IMR-90 (cell line): ENCODE data around the gene STAT4. TPM values are rescaled to one million over a fixed set of nuclear protein-coding genes. Genes with fewer than 3 reads are reported as not detected.

ENCODE experiments used
- ATAC-seq: fragments of 200-7000 bp; cut with Tn5 transposase; 2 replicates; pipeline ENCODE4 v1.9.1; 2020; ENCODE audit warnings: low read depth, mild to moderate bottlenecking, moderate library complexity
- BruUV-seq: library from RNA; stranded (reverse); fragments of 400-500 nt; replicated peaks from 2 replicates; lab custom pipeline; 2021; lab: Mats Ljungman, UMichigan
- CTCF ChIA-PET: fragments of 300-600 bp; formaldehyde crosslinking; extraction: SDS; loops from one replicate; lab custom pipeline; 2021; ENCODE audit warnings: antibody characterized with exemption; lab: Yijun Ruan, JAX
- POLR2A ChIA-PET: fragments of 300-600 bp; sonication (Branson Sonifier 250); formaldehyde crosslinking; loops from one replicate; lab custom pipeline; 2022; ENCODE audit warnings: antibody characterized with exemption; ENCODE audit not compliant: unreplicated experiment; lab: Charles Lee
- DNase-seq: peaks from one replicate; pipeline ENCODE4 v3.0.0; 2013
- H2AFZ ChIP-seq: replicated peaks from 2 replicates; pipeline ENCODE3; 2013; ENCODE audit warnings: low read length, mild to moderate bottlenecking; ENCODE audit not compliant: poor library complexity
- H2AK5ac ChIP-seq: 2 replicates; pipeline ENCODE4 v1.6.1; 2013; ENCODE audit warnings: low read depth, low read length, inconsistent platforms
- H2AK9ac ChIP-seq: replicated peaks from 2 replicates; pipeline ENCODE3; 2013; ENCODE audit warnings: mild to moderate bottlenecking, low read depth, low read length, moderate library complexity; ENCODE audit not compliant: poor library complexity
- H2BK120ac ChIP-seq: 2 replicates; pipeline ENCODE4 v1.6.1; 2013; ENCODE audit warnings: low read depth, low read length, inconsistent platforms
- H2BK15ac ChIP-seq: 3 replicates; pipeline ENCODE4 v1.6.1; 2013; ENCODE audit warnings: low read depth, low read length, inconsistent platforms
- H2BK20ac ChIP-seq: 2 replicates; pipeline ENCODE4 v1.6.1; 2013; ENCODE audit warnings: low read depth, mild to moderate bottlenecking, inconsistent platforms, low read length, moderate library complexity
- H2BK5ac ChIP-seq: 2 replicates; pipeline ENCODE4 v1.6.1; 2013; ENCODE audit warnings: mild to moderate bottlenecking, low read depth, low read length, inconsistent platforms; ENCODE audit not compliant: poor library complexity, severe bottlenecking
- H3K14ac ChIP-seq: replicated peaks from 2 replicates; pipeline ENCODE4 v1.6.1; 2013; ENCODE audit warnings: low read depth, low read length, inconsistent platforms
- H3K18ac ChIP-seq: 2 replicates; pipeline ENCODE4 v1.6.1; 2013; ENCODE audit warnings: low read depth, low read length, control low read depth
- H3K23ac ChIP-seq: 2 replicates; pipeline ENCODE4 v1.6.1; 2013; ENCODE audit warnings: low read depth, low read length, inconsistent platforms
- H3K27ac ChIP-seq: 2 replicates; pipeline ENCODE4 v1.5.1; 2013; ENCODE audit warnings: mild to moderate bottlenecking, control low read depth, low read length; ENCODE audit not compliant: insufficient read depth
- H3K27me3 ChIP-seq: 2 replicates; pipeline ENCODE4 v1.6.1; 2013; ENCODE audit warnings: low read length; ENCODE audit not compliant: control insufficient read depth, insufficient read depth
- H3K36me3 ChIP-seq: 2 replicates; pipeline ENCODE4 v1.6.1; 2013; ENCODE audit warnings: low read length, mixed read lengths; ENCODE audit not compliant: control insufficient read depth, insufficient read depth
- H3K4ac ChIP-seq: 2 replicates; pipeline ENCODE4 v1.6.1; 2013; ENCODE audit warnings: low read depth, low read length, inconsistent platforms
- H3K4me1 ChIP-seq: 2 replicates; pipeline ENCODE4 v1.6.1; 2013; ENCODE audit warnings: low read length, mixed read lengths; ENCODE audit not compliant: control insufficient read depth, insufficient read depth
- H3K4me2 ChIP-seq: 2 replicates; pipeline ENCODE4 v1.6.1; 2013; ENCODE audit warnings: low read depth, mild to moderate bottlenecking, control low read depth, low read length, moderate library complexity
- H3K4me3 ChIP-seq: 2 replicates; pipeline ENCODE4 v1.5.1; 2013; ENCODE audit warnings: low read depth, mild to moderate bottlenecking, control low read depth, low read length, moderate library complexity; ENCODE audit not compliant: insufficient read depth
- H3K56ac ChIP-seq: 2 replicates; pipeline ENCODE4 v1.6.1; 2013; ENCODE audit warnings: low read length, inconsistent platforms; ENCODE audit not compliant: insufficient read depth; ENCODE audit errors: extremely low read depth
- H3K79me1 ChIP-seq, 2 experiments: 2 replicates each; pipeline ENCODE4 v1.6.1; 2013; ENCODE audit warnings: low read length in 2 of 2, inconsistent platforms in 1 of 2, low read depth in 1 of 2
- H3K9ac ChIP-seq: 2 replicates; pipeline ENCODE4 v1.6.1; 2013; ENCODE audit warnings: low read depth, low read length, control low read depth
- H3K9me1 ChIP-seq: 2 replicates; pipeline ENCODE4 v1.6.1; 2013; ENCODE audit warnings: low read length, inconsistent platforms; ENCODE audit not compliant: insufficient read depth
- H3K9me3 ChIP-seq: 2 replicates; pipeline ENCODE4 v1.6.1; 2013; ENCODE audit warnings: low read length; ENCODE audit not compliant: control insufficient read depth, insufficient read depth
- H4K20me1 ChIP-seq: 2 replicates; pipeline ENCODE4 v1.6.1; 2013; ENCODE audit warnings: low read length, inconsistent platforms; ENCODE audit not compliant: insufficient read depth
- H4K5ac ChIP-seq: 2 replicates; pipeline ENCODE4 v1.6.1; 2013; ENCODE audit warnings: mild to moderate bottlenecking, low read depth, low read length, control low read depth
- H4K8ac ChIP-seq, 2 experiments: 2 replicates each; pipeline ENCODE4 v1.6.1; 2013; ENCODE audit warnings: low read depth in 2 of 2, low read length in 2 of 2, control low read depth in 1 of 2, inconsistent platforms in 1 of 2
- H4K91ac ChIP-seq: 2 replicates; pipeline ENCODE4 v1.6.1; 2013; ENCODE audit warnings: low read depth, low read length, inconsistent platforms; ENCODE audit not compliant: insufficient read depth
- MAFK ChIP-seq: IDR thresholded peaks from 2 replicates; pipeline ENCODE4 v1.6.1; 2012; ENCODE audit warnings: low read depth, low read length, improper control_type of control experiment
- MAZ ChIP-seq: IDR thresholded peaks from 2 replicates; pipeline ENCODE4 v1.6.1; 2012; ENCODE audit warnings: low read depth, mild to moderate bottlenecking, low read length, improper control_type of control experiment, moderate library complexity, borderline replicate concordance
- WGBS, 2 experiments: methylation state at CpG; one replicate each; pipeline versions ENCODE4 v1.1.5 to v1.1.7; 2013; ENCODE audit warnings: missing lambda C conversion rate in 2 of 2; ENCODE audit not compliant: insufficient read length in 1 of 2; ENCODE audit errors: extremely low coverage in 2 of 2; 5-methylcytosine and 5-hydroxymethylcytosine counted together
- dilution Hi-C: fragments of 300-500 bp; cut with HindIII; formaldehyde crosslinking; loops from one replicate; pipeline ENCODE4 v1.14.3; 2018; ENCODE audit warnings: low sequenced_read_pairs; ENCODE audit not compliant: unreplicated experiment
- in situ Hi-C: fragments of 300-500 bp; cut with MboI; formaldehyde crosslinking; loops from 3 replicates; pipeline ENCODE4 v1.14.3; 2019; ENCODE audit warnings: low sequenced_read_pairs, inconsistent platforms, mixed read lengths
- intact Hi-C: fragments of 100-400 bp; cut with micrococcal nuclease; formaldehyde crosslinking; loops from 2 replicates; pipeline ENCODE4 v1.10.0; 2022
- polyA plus RNA-seq, 3 experiments: library from polyadenylated mRNA; depleted of rRNA; stranded (reverse); fragments of >200 nt; gene quantifications; 2 replicates each; pipeline ENCODE4 v1.2.3, GENCODE V29; 2012; ENCODE audit warnings: low replicate concordance in 1 of 3
- total RNA-seq: library from RNA; depleted of rRNA; stranded (reverse); fragments of >200 nt; gene quantifications from 2 replicates; pipeline ENCODE4 v1.2.3, GENCODE V29; 2012

The STAT4 gene
- total and polyA plus RNA-seq, 2 of the 4 experiments (the other 2 are of a cell fraction) = 0.36 to 0.48 TPM

GRCh38 chr2:191015239-191015638, 135.6 kb downstream of the STAT4 start:
- Histone ChIP-seq H4K91ac (no peak overlapping the region), H2BK15ac (no peak overlapping the region; the same call in 2 of the 3 replicates), H2AK9ac (no peak overlapping the region), H3K27ac (no peak overlapping the region), H3K36me3 (peaks cover 7% of the 10 kb centered on the region; the same call in 1 of the 2 replicates), H2AFZ (no peak overlapping the region), H3K14ac (0 out of 2 replicates have a peak overlapping the region, but pooled peaks have one; percentile 97), H3K4me2 (no peak overlapping the region), H3K9me3 (no peaks in the 10 kb centered on the region), H3K9me1 (peaks cover 19% of the 10 kb centered on the region), H2BK5ac (no peak overlapping the region), H3K27me3 (no peaks in the 10 kb centered on the region), H3K56ac (no peak overlapping the region), H2AK5ac (no peak overlapping the region), H3K18ac (no peak overlapping the region), H3K4ac (peak overlapping the region; percentile 93; the same call in 1 of the 2 replicates), H2BK20ac (0 out of 2 replicates have a peak overlapping the region, but pooled peaks have one; percentile 1), H3K4me3 (no peak overlapping the region), H4K20me1 (peaks cover 15% of the 10 kb centered on the region; the same call in 1 of the 2 replicates), H3K9ac (no peak overlapping the region), H3K4me1 (peaks cover 12% of the 10 kb centered on the region), H3K23ac (no peak overlapping the region), H2BK120ac (peak overlapping the region; percentile 35), H4K8ac (peak overlapping the region; percentile 97; a peak in 2 of 4 replicates), H3K79me1 (peaks cover 21 to 37% of the 10 kb centered on the region in 2 experiments), H4K5ac (no peak overlapping the region)
- intact Hi-C loops (no loop called here), dilution Hi-C loops (no loop called here), in situ Hi-C loops (no loop called here)
- no TSS peak for BruUV-seq
- ATAC-seq (no peak), DNase-seq (no peak)
- ChIA-PET POLR2A (no interaction called here), CTCF (no interaction called here)
- 92% methylated on average over 1 of the region's 2 CpGs; no CpG with 5 or more reads in 1 of the 2 experiments for WGBS, 2 experiments
- 0 out of 2 replicates have a peak, but pooled peaks have one; percentile 10 for TF ChIP-seq MAFK
- no peak for TF ChIP-seq MAZ
